HG03095 (cell line): ENCODE data around the gene YY1AP1.
"Not testable (repeated sequence)": the region's sequence is repeated elsewhere in the genome, so short reads cannot be mapped to it uniquely, and the experiment has no call there.

Source experiments
- ATAC-seq: cut with Tn5 transposase; IDR thresholded peaks from one replicate; pipeline ENCODE4 v1.9.1; 2021; ENCODE audit warnings: moderate library complexity; ENCODE audit not compliant: unreplicated experiment

YY1AP1 gene, protein sequence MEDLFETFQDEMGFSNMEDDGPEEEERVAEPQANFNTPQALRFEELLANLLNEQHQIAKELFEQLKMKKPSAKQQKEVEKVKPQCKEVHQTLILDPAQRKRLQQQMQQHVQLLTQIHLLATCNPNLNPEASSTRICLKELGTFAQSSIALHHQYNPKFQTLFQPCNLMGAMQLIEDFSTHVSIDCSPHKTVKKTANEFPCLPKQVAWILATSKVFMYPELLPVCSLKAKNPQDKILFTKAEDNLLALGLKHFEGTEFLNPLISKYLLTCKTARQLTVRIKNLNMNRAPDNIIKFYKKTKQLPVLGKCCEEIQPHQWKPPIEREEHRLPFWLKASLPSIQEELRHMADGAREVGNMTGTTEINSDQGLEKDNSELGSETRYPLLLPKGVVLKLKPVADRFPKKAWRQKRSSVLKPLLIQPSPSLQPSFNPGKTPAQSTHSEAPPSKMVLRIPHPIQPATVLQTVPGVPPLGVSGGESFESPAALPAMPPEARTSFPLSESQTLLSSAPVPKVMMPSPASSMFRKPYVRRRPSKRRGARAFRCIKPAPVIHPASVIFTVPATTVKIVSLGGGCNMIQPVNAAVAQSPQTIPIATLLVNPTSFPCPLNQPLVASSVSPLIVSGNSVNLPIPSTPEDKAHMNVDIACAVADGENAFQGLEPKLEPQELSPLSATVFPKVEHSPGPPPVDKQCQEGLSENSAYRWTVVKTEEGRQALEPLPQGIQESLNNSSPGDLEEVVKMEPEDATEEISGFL

DNA sequence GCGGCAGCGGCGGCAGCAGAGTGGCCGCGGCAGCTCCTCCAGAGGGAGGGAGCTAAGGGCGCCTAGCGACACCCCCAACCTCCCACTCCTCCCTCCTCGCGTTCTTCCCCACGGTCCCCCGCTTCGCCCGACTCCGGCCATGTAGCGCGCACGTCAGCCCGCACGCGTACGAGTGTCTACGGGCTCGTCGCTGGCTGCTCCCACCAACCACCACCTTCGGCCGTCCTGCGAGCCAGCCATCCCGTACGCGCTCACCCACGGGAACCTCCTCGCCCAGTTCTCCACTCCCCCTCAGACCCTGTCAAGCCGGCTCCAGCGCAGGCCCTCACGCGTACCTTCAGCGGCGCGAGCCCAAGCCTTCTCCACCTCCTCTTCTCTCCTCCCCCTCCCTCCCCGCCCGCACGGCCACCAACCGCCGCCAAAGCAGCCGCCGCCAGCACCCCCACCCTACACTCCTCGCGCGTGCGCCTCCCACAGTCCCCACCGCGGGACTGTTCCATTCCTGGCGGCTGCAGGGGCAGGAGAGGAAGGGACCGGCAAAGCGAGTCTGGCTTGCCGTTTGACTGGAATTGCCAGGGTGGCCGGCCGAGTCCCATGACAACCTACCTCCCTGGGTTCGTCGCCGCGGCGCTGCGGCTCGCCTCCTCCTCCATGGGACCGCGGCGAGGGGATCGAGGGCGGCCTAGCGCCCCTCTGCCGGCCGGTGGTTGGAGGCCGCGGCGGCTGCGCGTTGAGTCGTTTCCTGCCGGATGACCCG is at the start of gene YY1AP1:
Gene YY1AP1, minus strand, starts transcription at position 451 of the 757 bp plus-strand sequence. CDS start 8,338 bp downstream, outside the sequence.
- peak; percentile 74 for ATAC-seq

DNA sequence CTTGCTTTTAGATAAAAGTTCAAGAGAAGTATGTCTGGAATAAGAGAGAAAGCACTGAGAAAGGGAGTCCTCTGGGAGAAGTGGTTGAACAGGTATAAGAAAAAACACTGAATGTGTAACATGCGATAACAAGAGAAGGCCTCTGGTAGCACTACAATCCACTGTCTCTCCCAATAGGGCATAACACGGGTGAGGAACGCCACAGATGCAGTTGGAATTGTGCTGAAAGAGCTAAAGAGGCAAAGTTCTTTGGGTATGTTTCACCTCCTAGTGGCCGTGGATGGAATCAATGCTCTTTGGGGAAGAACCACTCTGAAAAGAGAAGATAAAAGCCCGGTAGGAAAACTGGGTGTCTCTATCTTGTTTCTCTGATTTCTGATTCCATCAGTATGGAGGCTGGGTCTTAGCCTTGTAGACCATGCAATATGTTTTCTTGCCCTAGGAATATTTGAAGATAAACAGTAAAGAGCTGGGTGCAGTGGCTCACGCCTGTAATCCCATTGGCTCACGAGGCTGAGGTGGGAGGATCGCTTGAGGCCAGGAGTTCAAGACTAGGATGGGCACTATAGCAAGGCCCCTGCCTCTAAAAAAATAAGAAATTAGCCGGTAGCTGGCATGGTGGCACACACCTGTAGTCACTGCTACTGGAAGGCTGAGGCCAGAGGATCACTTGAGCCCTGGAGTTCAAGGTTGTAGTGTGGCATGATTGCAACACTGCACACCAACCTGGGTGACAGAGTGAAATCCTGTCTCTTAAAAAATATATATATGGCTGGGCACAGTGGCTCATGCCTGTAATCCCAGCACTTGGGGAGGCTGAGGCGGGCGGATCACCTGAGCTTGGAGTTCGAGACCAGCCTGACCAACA is 40.7 kb upstream of the YY1AP1 start:
- ATAC-seq, result no peak

DNA sequence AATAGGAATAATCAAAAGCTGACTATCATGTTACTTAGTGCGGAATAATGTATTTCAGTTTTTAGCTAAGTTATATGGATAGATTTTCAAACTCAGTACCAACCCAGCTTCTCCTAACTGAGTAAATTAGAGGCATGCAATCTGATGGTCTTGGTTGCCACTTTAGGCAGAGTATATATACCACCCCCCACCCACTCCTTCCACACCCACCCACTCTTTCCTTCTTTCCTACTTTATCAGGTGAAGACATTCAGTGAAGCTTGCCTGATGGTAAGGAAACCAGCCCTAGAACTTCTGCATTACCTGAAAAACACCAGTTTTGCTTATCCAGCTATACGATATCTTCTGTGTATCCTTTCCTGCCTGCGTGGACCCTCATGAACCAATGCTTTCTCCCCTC is 36.6 kb upstream of the YY1AP1 start:
- ATAC-seq, result no peak

DNA sequence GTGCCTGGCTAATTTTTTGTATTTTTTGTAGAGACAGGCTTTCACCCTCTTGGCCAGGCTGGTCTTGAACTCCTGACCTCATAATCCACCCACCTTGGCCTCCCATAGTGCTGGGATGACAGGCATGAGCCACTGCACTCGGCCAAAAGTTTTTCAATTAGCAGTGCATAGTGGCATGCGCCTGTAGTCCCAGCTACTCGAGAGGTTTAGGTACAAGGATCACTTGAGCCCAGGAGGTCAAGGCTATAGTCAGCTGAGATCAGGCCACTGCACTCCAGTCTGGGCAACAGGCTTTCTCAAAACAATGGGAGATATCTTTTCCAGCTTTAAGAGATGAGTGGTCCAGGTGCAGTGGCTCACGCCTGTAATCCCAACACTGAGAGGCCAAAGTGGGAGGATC is 31.1 kb upstream of the YY1AP1 start:
- ATAC-seq, result no peak

DNA sequence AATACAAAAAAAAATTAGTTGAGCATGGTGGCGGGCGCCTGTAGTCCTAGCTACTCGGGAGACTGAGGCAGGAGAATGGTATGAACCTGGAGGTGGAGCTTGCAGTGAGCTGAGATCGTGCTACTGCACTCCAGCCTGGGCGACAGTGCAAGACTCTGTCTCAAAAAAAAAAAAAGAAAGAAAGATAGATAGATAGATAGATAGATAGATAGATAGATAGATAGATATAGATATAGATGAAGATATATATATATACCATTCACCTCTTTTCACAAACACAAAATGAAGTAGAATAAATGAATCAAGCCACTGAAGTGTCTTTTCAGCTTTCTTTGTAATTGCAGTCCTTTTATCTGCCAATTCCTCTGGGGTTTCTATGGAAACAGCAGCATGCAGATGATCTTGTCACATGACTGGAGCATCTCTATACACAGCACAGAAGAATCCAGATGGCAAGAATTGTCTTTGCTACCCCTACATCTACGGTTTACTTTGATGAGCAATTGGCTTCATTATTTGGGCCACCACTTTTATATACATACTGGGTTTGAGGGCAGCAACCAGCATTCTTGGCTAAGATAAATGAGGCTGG is 30.0 kb upstream of the YY1AP1 start:
- not testable (repeated sequence) for ATAC-seq

DNA sequence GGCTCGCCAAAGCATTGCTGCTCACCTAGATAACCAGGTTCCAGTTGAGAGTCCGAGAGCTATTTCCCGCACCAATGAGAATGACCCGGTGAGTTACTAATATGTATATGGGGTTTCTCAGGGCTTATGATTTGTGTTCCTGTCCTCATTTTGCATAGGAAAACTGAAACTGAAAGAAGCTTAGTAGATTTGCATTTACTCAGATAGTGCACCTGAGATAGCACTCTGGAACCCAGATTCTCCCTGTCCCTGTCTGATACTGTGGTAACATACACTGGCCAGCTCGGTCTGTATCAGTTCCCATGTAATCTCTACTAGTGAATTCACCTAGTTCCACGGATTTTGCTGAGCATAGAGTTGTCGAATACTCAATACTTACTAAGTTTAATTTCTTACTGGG is 28.5 kb upstream of the YY1AP1 start:
- ATAC-seq, result peak; percentile 75

DNA sequence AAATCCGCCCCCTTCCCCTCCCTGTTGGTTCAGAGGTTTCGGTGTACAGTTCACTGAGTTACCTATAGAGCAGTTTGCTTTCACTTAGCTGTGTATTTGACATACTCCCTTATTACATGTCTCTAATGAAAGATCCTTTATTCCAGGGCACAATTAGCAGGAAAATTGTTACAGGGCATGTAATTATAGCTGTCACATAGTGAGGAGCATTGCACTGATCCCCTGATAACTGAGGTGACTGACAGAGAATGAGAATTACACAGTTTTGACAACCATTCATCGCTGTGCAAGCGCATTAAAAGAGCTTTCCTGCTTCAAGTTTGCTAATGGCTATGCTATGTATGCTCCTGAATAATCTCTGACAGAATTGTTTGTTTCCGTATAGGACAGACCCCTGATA is 27.2 kb upstream of the YY1AP1 start:
- no peak for ATAC-seq

DNA sequence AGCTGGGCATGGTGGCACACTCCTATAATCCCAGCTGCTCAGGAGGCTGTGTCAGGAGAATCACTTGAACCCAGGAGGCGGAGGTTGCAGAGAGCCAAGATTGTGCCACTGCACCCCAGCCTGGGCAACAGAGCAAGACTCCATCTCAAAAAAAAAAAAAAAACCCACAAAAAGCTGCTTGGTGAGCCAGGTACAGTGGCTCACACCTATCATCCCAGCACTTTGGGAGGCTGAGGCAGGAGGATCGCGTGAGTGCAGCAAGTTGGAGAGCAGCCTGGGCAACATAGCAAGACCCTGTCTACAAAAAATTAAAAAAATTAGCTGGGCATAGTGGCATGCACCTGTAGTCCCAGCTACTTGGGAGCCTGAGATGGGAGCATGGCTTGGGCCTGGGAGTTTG is 26.5 kb upstream of the YY1AP1 start:
- not testable (repeated sequence) for ATAC-seq

DNA sequence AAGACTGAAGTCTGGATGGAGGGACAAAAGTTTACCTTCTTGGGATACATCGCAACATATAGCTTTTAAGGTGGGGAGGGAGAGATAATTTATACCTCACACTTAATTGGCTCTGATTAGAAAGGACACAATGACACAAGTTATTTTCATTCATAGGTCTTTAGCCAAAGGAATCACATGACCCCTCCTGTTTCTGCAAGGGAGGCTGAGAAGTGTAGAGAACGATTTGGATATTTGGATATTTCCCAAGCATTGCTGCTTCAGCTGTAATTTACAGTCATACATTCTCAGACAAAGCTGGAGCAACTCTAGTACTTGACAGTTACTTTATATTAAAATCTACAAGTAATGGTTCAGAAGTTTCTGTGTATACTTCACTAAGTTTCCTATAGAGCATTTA is 24.5 kb upstream of the YY1AP1 start:
- no peak for ATAC-seq

DNA sequence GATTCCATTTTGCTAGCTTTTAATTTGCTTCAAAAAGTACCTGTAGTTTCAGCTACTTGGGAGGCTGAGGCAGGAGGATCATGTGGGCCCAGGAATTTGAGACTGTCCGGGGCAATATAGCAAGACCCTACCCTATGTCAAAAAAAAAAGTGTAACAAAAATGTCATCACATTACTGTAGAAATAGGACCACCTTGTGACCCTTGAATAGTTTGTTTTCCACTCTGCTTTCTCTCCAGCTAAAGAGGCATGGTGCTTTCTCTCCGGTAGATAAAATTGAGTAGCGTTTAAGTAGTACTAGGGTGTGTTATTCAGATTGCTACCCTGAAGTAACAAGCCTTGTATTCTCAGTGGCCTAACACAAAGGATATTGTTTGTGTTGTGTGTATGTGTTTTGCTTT is 24.1 kb upstream of the YY1AP1 start:
- ATAC-seq, result not testable (repeated sequence)

DNA sequence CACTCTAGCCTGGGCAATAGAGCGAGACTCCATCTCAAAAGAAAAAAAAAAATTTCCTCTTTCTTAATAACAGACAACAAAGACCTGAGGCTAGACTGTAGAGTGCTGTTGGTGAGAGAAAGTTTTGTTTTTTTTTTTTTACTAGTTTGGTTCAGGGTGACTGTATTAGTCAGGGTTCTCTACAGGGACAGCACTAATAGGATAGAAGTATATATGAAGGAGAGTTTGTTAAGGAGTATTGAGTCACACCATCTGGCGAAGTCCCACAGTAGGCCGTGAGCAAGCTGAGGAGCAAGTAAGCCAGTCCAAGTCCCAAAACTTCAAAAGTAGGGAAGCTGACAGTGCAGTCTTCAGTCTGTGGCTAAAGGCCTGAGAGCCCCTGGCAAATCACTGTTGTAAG is 22.9 kb upstream of the YY1AP1 start:
- not testable (repeated sequence) for ATAC-seq

DNA sequence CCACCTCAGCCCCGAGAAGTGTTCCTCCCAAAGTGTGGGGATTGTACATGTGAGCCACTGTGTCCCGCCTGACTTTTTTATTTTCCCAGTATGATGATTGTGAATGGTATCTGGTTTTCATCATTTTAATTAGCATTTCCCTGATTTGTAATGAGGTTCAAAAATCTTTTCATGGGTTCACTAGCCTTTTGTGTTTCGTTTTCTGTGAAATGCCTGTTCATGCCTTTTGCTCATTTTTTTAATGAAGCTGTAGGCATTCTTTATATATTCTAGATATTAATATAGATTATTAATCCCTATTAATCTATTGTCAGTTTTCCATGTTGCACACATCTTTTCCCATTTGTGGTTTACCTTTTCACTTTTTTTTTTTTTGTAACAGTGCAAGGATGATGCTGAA is 20.8 kb upstream of the YY1AP1 start:
- no peak for ATAC-seq

DNA sequence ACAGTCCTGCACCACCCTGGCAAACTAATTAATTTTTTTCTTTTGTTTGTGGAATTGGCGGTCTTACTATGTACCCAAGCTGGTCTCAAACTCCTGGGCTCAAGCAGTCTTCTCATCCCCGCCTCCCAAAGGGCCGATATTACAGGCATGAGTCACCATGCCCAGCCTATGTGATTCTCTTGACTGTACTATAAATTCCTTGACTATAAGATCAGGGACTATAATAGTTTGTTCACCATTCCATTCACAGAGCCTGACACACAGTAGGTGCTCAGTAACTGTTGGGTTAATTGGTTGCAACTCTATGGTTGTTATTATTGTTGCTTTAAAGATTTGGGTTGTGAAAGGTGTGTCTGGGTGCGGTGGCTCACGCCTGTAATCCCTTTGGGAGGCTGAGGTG is 17.6 kb upstream of the YY1AP1 start:
- no peak for ATAC-seq

DNA sequence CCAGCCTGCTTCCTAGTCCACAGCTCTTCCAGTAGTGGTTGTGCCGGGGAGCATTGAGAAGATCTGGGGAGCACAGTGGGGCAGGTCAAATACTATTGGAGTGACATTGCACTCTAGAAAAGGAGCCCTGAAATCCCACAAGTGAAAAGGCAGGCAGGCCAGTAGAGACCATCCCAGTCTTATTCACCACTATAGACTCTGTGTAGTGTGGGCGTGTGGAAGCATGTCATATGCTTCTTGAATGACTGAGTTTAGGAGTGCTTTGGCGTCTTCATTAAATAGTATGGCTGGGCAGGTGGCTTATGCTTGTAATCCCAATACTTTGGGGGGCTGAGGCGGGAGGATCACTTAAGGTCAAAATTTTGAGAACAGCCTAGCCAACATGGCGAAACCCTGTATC is 15.8 kb upstream of the YY1AP1 start:
- ATAC-seq, result not testable (repeated sequence)

DNA sequence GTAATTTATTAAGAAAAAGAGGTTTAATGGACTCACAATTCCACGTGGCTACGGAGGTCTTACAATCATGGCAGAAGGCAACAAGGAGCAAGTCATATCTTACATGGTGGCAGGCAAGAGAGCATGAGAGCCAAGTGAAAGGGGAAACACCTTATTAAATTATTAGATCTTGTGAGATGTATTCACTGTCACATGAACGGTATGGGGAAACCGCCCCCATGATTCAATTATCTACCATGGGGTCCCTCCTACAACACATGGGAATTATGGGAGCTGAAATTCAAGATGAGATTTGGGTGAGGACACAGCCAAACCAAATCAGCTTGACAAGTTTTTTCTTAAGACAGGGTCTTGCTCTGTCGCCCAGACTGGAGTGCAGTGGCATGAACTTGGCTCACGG is 14.6 kb upstream of the YY1AP1 start:
- ATAC-seq, result no peak

DNA sequence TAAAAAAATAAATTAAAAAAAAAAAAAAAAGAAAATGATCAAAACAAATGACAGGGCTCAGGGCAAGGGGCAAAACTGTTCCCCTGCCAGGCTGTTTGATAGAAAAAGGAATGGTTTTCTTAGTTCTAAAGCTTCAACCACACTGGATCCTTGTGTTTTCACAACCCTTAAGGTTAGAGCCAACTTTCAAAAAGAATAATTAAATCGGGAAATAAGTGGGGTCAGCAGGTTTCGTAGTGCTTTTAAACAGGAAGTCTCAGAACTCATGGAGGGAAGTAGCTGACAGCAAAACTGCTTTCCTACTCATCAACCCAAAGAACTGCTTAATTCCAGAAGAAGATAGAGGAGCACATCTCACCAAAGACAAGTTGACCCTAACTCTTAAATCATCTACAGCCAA is 13.1 kb upstream of the YY1AP1 start:
- not testable (repeated sequence) for ATAC-seq

DNA sequence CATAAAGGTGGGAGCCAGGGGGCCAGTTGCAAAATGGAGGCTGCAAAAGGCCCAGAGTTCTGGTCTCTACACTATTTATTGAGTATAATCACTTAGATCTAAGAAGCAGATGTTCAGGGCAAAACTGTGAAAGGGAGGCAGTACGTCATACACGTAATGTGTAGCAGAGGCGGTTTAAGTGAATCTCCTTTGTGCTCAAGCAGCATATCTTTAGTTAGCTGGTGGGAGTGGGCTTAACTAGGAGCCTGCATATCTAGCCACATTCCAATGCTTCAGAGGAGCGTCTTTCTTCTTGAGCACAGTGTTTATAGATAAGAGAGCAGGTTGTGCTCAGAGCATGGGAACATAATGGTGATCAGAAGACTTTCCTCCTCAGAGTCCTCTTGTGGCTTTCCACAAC is 10.5 kb upstream of the YY1AP1 start:
- not testable (repeated sequence) for ATAC-seq

DNA sequence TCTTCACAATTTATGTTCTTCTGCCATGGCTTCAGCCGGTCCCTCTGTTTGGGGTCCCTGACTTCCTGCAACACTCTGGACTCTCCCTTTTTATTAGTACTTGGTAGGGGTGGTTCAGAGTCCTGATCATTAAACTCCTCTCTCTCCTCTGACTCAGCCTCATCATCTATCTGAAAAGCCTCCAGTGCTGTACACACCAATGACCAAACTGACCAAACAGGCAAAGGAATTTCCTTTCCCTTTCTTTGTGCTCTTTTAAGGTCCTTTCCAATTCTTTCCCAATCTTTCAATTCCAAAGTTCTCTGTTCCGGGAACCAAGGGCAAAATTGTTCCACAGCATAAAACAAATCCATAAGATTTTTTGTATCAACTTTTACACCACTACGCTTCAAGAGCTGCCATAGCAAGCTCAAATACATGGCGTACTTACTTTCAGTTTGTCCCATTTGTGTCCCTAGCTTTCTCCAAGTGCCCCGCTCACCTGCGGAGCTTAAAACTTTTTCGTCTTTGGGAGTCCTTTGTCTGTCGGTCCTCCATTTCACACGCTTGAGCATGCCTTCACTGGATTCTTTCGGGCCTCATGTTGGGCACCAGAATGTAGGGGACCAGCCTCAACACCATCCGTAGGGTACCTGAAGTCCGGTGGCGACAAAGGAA is 9.9 kb upstream of the YY1AP1 start:
- ATAC-seq, result no peak

DNA sequence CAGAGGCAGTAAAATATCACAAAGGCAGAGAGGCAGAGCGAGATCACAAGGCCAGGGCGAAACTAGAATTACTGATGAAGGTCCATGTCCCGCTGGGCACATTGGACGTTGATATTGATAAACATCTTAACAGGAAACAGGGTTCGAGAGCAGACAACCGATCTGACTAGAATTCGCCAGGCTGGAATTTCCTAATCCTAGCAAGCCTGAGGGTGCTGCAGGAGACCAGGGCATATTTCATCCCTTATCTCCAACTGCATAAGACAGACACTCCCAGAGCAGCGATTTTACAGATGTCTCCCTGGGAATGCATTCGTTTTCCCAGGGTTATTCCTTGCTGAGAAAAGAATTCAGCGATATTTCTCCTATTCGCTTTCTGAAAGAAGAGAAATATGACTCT is 9.0 kb upstream of the YY1AP1 start:
- ATAC-seq, result not testable (repeated sequence)

DNA sequence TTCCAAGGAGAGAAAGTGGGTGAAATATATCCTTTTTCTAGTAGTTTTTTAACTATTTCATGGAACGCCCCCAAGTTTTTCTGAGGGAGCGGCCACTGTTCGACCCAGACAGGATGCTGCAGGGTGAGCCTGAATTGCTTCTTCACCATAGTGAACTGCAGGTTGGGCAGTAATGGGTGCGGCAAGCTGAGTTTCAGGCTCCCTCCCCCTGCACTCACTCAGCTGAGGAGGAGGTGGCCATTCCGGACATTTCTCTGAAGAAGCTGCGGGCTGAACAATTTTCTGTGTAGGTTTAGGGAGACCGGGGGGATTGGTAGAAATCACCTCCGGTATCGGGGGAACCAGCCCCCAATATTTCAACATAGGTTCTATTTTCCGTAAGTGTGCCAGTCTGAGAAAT is 8.5 kb upstream of the YY1AP1 start:
- ATAC-seq, result no peak
